ENCODE results near the gene SLC25A48.

SLC25A48 gene, protein sequence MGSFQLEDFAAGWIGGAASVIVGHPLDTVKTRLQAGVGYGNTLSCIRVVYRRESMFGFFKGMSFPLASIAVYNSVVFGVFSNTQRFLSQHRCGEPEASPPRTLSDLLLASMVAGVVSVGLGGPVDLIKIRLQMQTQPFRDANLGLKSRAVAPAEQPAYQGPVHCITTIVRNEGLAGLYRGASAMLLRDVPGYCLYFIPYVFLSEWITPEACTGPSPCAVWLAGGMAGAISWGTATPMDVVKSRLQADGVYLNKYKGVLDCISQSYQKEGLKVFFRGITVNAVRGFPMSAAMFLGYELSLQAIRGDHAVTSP

DNA sequence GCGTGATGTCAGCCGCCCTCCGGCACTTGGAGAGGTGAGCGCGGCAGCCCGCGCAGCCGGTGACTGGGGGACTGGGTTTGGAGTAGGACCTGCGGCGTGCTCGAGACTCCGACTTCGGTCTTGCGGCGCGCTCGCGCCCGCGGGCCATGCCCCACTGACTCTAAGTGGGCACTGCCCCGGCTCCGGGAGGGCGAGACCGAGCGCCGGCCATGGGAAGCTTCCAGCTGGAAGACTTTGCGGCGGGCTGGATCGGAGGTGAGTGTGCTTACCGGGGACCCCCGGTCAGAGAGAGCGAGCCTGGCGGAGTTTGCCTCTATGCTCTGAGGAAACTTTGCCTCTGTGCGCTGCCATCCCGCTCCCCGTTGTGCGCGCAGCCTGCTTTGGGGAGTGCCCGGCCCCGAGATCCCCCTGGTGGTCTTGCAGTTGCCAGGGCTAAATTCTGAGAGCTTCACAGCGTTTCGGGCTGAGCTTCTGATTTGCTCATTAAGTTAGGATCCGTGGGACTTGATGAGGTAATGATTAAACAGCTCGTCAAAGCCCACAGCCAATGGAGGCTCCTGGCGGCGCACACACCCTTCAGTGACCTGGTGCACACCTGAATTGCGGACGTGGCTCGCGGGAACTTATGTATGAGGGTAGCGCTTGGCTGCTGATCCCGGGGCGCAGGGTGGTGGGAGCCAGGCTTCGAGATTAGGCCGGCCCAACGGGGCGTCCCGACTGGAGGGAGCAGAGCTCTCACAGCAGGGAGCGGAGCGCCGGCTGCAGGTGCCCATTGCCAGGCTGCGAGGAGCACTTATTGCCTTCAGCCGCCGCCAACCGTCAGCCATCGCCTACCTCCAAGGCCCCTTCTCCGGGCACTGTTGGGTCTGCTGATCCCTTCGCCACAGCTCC is at the start of gene SLC25A48:
TSS of gene SLC25A48 (plus strand) at position 25 of the 891 bp plus-strand sequence. CDS start at position 210, 185 bp downstream.
- peak within 1 kb of the TSS; percentile 68 for H3K9ac ChIP-seq (ENCODE audit: low read depth, low read length)
- peaks cover 6% of the 10 kb centered on the region; the same call in 1 of the 2 replicates for H3K9me3 ChIP-seq (ENCODE audit: control insufficient read depth, insufficient read depth, low read length)
- H3K36me3 ChIP-seq (ENCODE audit: insufficient read depth, low read length): no peaks in the 10 kb centered on the region
- H3K4me1 ChIP-seq (ENCODE audit: insufficient read depth, low read length): no peaks in the 10 kb centered on the region

DNA sequence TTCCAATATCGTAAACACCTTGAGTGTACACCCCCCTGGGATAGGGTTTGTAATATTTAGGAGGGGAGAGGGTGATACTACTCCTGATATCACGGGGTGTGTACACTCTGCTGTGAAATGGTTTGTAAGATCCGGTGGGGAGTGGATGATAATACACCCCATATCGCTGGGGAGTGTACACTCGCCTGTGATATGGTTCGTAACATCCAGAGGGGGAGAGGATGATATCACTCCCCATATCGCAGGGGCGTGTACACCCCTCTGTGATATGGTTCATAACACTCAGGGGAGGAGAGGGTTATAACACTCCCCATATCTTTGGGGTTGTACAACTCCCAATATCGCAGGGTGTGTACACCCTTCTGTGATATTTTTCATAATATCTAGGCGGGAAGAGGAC is 33.8 kb upstream of the SLC25A48 start:
- no peaks in the 10 kb centered on the region for H3K4me1 ChIP-seq (ENCODE audit: insufficient read depth, low read length)
- H3K9ac ChIP-seq (ENCODE audit: low read depth, low read length): no peak overlapping the region
- H3K36me3 ChIP-seq (ENCODE audit: insufficient read depth, low read length): no peaks in the 10 kb centered on the region
- H3K9me3 ChIP-seq (ENCODE audit: control insufficient read depth, insufficient read depth, low read length): no peaks in the 10 kb centered on the region

DNA sequence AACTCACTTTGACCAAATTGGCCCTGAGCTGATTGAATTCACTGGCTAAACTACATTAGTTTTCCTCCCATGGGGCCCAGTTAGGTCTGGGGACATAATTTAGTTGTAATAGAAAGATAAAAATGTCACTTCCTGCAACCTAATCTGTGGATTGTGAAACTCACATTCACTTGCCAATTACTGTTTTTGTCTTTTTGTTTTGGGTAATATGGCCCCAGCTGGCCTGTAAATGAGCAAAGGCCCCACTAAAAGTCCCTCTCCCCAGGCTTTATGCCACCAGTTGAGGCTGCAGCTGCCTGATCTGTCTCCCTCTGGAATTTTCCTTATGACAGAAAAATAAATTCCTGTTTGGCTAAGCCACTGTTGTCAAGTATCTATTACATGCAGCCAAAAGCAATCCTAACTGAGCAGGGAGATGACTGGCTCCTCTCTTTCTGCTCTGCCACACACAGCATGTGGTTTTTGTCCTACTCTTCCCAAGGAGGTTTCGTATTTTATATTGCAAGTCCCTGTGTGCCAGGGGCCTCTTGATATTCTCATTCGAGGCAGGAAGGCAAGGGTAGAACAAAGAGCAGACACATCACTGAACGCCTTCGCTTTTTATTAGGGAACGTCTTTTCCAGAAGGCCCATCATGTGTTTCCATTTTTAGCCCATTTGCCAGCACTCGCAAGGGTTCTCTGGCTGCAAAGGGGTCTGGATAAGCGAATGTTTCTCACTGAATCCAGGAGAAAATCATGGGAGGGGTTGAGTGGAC is 24.1 kb upstream of the SLC25A48 start:
- H3K36me3 ChIP-seq (ENCODE audit: insufficient read depth, low read length): no peaks in the 10 kb centered on the region
- no peak overlapping the region for H3K9ac ChIP-seq (ENCODE audit: low read depth, low read length)
- H3K9me3 ChIP-seq (ENCODE audit: control insufficient read depth, insufficient read depth, low read length): peaks cover 4% of the 10 kb centered on the region; the same call in 1 of the 2 replicates
- H3K4me1 ChIP-seq (ENCODE audit: insufficient read depth, low read length): no peaks in the 10 kb centered on the region

DNA sequence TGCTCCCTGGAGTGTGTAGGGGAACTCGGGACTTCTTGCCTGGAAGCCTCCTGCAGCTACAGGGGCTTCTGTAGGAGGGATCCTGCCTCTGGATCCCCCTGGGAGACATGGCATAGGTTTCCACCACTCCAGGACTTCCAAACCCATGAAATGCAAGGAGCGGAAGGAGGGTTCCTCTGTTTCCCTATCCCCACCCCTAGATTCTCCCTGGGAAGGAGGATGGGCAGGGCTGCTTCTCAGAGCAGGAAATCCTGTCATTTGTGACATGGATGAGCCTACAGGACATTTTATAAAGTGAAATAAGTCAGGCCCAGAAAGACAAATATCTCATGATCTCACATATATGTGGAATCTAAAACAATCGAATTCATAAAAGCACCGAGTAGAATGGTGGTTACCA is 23.5 kb upstream of the SLC25A48 start:
- H3K9me3 ChIP-seq (ENCODE audit: control insufficient read depth, insufficient read depth, low read length): peaks cover 4% of the 10 kb centered on the region; the same call in 1 of the 2 replicates
- H3K4me1 ChIP-seq (ENCODE audit: insufficient read depth, low read length): no peaks in the 10 kb centered on the region
- H3K9ac ChIP-seq (ENCODE audit: low read depth, low read length): no peak overlapping the region
- no peaks in the 10 kb centered on the region for H3K36me3 ChIP-seq (ENCODE audit: insufficient read depth, low read length)

DNA sequence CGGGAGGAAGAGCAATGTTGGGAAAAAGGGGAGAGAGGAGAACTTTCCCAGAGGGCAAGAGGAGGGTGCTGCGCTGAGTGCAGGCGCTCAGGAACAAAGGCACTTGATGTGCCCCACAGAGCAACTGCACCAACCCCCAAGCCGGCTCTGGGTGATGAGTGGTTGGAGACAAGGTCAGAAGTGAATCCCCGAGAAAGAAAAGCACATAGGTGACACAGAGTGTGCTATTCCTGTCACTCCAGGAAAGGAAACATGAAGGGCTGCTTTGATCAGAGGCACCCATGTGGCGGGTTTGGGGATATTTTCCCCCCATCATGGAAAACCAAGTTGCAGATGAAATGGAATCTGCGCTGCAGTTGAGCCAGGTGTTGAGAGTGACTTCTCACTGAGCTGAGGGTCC is 20.7 kb upstream of the SLC25A48 start:
- Histone ChIP-seq H3K9me3 (ENCODE audit: control insufficient read depth, insufficient read depth, low read length) (peaks cover 4% of the 10 kb centered on the region; the same call in 1 of the 2 replicates), H3K9ac (ENCODE audit: low read depth, low read length) (no peak overlapping the region), H3K4me1 (ENCODE audit: insufficient read depth, low read length) (no peaks in the 10 kb centered on the region), H3K36me3 (ENCODE audit: insufficient read depth, low read length) (no peaks in the 10 kb centered on the region)

DNA sequence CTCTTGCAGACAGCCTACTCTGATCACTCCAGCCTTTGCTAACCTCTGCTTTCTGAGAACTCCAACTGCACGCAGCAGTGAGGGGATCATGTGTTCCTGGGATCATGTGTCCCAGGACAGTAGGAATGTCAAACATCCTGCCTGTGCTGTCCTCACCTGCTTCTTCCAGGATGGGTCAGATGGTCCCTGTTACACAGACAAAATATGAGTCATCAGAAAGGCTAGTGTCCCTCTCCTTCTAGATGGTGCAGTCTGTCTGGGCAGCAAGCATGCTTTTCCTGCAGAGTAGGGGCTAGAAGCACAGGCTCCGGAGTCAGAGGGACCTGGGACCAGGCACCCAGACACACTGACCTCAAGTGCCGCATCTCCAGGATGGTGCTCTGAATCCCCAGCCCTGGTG is 20.1 kb upstream of the SLC25A48 start:
- Histone ChIP-seq H3K9ac (ENCODE audit: low read depth, low read length) (no peak overlapping the region), H3K9me3 (ENCODE audit: control insufficient read depth, insufficient read depth, low read length) (peaks cover 4% of the 10 kb centered on the region; the same call in 1 of the 2 replicates), H3K36me3 (ENCODE audit: insufficient read depth, low read length) (no peaks in the 10 kb centered on the region), H3K4me1 (ENCODE audit: insufficient read depth, low read length) (no peaks in the 10 kb centered on the region)

DNA sequence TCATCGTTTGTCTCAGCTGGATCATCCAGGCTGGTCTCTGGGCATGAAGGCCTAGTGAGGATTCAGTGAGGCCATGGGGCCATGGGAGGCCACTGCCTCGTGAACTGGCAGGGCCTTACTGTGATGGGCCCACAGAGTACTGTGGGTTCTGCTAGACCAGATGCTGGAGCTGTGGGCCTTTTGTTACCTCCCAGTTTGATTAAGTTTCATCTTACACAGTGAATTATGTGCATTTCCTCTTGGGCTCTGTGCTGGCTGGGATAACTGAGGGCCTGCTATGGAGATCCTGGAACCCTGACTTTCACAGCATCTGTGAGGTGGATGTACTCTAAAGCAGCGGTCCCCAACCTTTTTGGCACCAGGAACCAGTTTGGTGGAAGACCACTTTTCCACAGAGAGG is 19.7 kb upstream of the SLC25A48 start:
- Histone ChIP-seq H3K9me3 (ENCODE audit: control insufficient read depth, insufficient read depth, low read length) (peaks cover 4% of the 10 kb centered on the region; the same call in 1 of the 2 replicates), H3K36me3 (ENCODE audit: insufficient read depth, low read length) (no peaks in the 10 kb centered on the region), H3K4me1 (ENCODE audit: insufficient read depth, low read length) (no peaks in the 10 kb centered on the region), H3K9ac (ENCODE audit: low read depth, low read length) (no peak overlapping the region)

DNA sequence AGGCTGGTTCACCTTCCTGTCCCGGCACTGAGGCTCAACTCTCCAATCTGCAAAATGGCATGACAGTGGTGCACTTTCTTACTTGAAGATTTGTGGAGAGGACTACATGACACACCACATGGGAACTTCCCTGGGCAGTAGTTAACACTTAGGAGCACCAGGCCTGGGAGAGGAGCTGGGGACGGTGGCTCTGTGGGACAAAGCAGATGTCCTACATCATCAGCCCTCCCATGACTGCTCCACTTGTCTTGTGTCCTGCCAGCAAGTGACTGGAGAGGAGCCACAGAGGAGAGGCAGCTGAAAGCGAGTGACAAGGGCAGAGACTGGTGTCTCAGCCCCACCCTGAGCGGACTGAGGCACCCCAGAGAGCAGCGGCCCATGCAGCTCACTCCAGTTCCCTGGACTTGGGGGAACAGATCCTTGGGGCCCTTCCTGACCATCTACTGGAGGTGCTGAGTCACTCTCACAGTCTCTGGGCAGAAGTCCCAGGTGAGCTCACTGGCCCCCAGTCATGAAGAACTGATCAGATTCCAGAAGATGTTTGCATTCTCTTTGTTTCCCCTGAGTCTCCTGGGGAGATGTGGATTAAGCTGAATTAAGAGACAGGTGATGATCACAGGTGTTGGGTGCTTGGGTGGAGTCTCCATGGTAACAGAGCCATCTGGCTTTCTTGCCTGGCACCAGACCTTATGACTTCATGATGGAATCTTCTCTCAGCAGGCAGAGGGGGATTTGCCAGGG is 13.2 kb upstream of the SLC25A48 start:
- Histone ChIP-seq H3K9ac (ENCODE audit: low read depth, low read length) (no peak overlapping the region), H3K9me3 (ENCODE audit: control insufficient read depth, insufficient read depth, low read length) (no peaks in the 10 kb centered on the region), H3K36me3 (ENCODE audit: insufficient read depth, low read length) (no peaks in the 10 kb centered on the region), H3K4me1 (ENCODE audit: insufficient read depth, low read length) (0 out of 2 replicates have a peak, but pooled peaks cover 3% of the 10 kb centered on the region)

DNA sequence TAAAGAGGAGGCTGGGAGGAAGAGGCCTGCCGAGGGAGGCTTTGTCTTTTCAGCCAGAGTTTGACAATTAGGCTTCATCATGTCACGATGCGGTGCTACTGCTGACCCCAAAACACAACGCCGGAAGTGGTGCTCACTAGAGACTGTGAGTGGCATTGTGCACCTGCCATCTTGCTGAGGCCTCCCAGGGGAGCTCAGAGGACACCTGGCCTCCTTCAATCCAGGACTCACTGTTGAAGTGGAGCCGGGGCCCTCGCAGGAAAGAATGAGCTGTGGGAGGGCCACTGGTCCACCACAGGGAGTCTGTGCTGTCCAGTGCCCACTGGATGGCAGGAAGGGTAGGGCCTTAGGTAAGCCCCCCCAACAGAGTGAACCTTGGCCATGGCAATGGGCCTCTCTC is 12.7 kb upstream of the SLC25A48 start:
- Histone ChIP-seq H3K9ac (ENCODE audit: low read depth, low read length) (no peak overlapping the region), H3K9me3 (ENCODE audit: control insufficient read depth, insufficient read depth, low read length) (no peaks in the 10 kb centered on the region), H3K4me1 (ENCODE audit: insufficient read depth, low read length) (0 out of 2 replicates have a peak, but pooled peaks cover 3% of the 10 kb centered on the region), H3K36me3 (ENCODE audit: insufficient read depth, low read length) (no peaks in the 10 kb centered on the region)

DNA sequence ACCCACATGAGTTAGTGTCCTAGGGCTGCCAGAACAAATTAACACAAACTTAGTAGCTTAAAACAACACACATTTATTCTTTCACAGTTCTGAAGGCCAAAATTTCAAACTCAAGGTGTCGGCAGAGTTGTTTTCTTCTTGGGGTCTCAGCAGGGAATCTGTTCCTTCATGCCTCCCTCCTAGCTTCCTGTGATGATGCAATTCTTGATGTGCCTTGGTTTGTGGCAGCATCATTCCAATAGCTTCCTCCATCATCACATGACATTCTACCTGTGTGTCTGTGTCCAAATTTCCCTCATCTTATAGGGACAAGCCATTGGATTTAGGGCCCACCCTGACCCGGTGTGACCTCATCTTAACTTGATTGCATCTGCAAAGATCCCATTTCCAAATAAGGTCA is 12.2 kb upstream of the SLC25A48 start:
- Histone ChIP-seq H3K9me3 (ENCODE audit: control insufficient read depth, insufficient read depth, low read length) (no peaks in the 10 kb centered on the region), H3K9ac (ENCODE audit: low read depth, low read length) (no peak overlapping the region), H3K36me3 (ENCODE audit: insufficient read depth, low read length) (no peaks in the 10 kb centered on the region), H3K4me1 (ENCODE audit: insufficient read depth, low read length) (0 out of 2 replicates have a peak, but pooled peaks cover 3% of the 10 kb centered on the region)

DNA sequence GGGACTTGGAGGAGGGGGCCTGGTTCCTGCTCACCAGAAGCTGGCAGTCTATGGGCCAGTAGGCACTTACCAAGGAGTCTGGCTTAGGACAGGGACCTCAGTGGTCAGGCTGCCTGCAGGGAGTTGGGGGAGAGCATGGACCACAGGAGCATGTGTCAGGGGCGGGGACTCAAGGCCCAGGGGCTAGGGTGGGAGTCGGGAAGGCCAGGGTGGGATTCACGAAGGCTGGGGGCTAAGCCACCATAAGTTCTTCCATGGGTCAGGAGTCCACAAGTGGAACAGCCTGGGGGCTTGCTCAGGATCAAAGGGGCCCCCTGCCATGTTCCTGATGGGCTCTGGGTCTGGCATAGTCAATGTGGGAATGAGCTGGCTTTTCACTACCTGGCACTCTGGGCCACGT is 11.5 kb upstream of the SLC25A48 start:
- Histone ChIP-seq H3K4me1 (ENCODE audit: insufficient read depth, low read length) (0 out of 2 replicates have a peak, but pooled peaks cover 3% of the 10 kb centered on the region), H3K9ac (ENCODE audit: low read depth, low read length) (no peak overlapping the region), H3K36me3 (ENCODE audit: insufficient read depth, low read length) (no peaks in the 10 kb centered on the region), H3K9me3 (ENCODE audit: control insufficient read depth, insufficient read depth, low read length) (no peaks in the 10 kb centered on the region)

DNA sequence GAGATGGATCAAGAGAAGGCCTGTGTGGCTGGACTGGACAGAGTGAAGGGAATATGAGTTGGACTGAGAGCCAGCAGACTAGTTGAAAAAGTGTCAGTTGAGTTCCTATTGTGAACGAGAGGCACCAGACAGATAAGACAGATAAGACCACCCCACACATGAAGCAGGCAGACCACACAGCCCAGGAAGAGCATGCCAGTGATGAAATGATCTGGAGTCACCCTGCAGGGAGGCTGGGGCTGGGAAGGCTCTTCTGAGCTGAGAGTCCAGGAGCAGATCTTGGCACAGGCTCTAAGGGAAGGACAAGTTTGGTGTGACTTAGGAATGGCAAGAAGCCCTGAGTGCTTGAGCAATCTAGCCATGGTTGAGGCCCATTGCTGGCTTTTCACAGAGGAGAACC is 10.6 kb upstream of the SLC25A48 start:
- H3K9me3 ChIP-seq (ENCODE audit: control insufficient read depth, insufficient read depth, low read length): no peaks in the 10 kb centered on the region
- no peaks in the 10 kb centered on the region for H3K36me3 ChIP-seq (ENCODE audit: insufficient read depth, low read length)
- 0 out of 2 replicates have a peak, but pooled peaks cover 3% of the 10 kb centered on the region for H3K4me1 ChIP-seq (ENCODE audit: insufficient read depth, low read length)
- no peak overlapping the region for H3K9ac ChIP-seq (ENCODE audit: low read depth, low read length)

DNA sequence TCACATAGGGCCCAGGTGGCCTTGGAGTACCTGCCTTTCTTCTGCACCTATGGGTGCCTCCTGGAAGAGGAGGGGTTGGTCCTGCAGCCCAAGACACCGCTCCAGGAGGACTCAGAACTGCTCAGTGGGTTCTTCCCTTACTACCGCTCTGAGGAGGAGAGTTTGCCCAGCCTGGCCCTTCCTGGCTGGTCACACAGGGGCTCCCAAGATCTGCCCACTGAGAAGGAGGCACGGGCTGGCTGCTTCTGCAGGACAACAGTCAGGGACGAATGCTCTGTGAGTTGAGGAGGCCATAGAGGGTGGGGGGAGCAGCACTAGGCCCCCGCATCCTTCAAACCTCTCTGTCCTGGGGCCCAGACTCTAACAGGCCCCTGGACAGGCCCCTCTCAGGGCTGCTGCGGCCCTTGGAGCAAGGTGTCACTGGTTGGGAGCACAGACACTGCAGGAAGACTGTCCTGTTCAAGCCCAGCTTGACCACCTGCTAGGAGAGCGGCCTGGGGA is 9.9 kb upstream of the SLC25A48 start:
- H3K4me1 ChIP-seq (ENCODE audit: insufficient read depth, low read length): 0 out of 2 replicates have a peak, but pooled peaks cover 3% of the 10 kb centered on the region
- no peak overlapping the region for H3K9ac ChIP-seq (ENCODE audit: low read depth, low read length)
- no peaks in the 10 kb centered on the region for H3K9me3 ChIP-seq (ENCODE audit: control insufficient read depth, insufficient read depth, low read length)
- H3K36me3 ChIP-seq (ENCODE audit: insufficient read depth, low read length): no peaks in the 10 kb centered on the region

Measured in ES-I3 (cell line).